Mesothelial cell of epicardium (in vitro differentiated cells): ENCODE data around the gene SLC38A3. TPM values are rescaled to one million over a fixed set of nuclear protein-coding genes. Genes with fewer than 3 reads are reported as not detected.
"Not testable (repeated sequence)": the region's sequence is repeated elsewhere in the genome, so short reads cannot be mapped to it uniquely, and the experiment has no call there.

ENCODE experiments used
- DNase-seq, 2 experiments: peaks; one replicate each; pipeline ENCODE4 v3.0.0; 2021; ENCODE audit warnings: low spot score in 2 of 2; ENCODE audit not compliant: unreplicated experiment in 2 of 2
- H3K27ac Mint-ChIP-seq: 2 replicates; pipeline ENCODE4 v1.8.0; 2021; ENCODE audit warnings: mixed read lengths
- H3K27me3 Mint-ChIP-seq: 2 replicates; pipeline ENCODE4 v1.8.0; 2021; ENCODE audit warnings: low read depth, mixed read lengths
- H3K36me3 Mint-ChIP-seq: 2 replicates; pipeline ENCODE4 v1.8.0; 2021; ENCODE audit warnings: mixed read lengths
- H3K4me1 Mint-ChIP-seq: 2 replicates; pipeline ENCODE4 v1.8.0; 2021; ENCODE audit warnings: mixed read lengths
- H3K4me3 Mint-ChIP-seq: 2 replicates; pipeline ENCODE4 v1.8.0; 2021; ENCODE audit warnings: mild to moderate bottlenecking, moderate library complexity, mixed read lengths
- H3K9me3 Mint-ChIP-seq: 2 replicates; pipeline ENCODE4 v1.8.0; 2021; ENCODE audit warnings: mixed read lengths
- CTCF ChIP-seq: fragments of 200-600 bp; sonication (generic); IDR thresholded peaks from one replicate; pipeline ENCODE4 v1.5.0; 2021; ENCODE audit warnings: antibody characterized with exemption; ENCODE audit not compliant: unreplicated experiment
- total RNA-seq: library from RNA; stranded (reverse); gene quantifications from 3 replicates; pipeline ENCODE4 v1.2.1, GENCODE V29; 2021

Gene SLC38A3
- total RNA-seq, 1 donor from 2014 or later, result 1.8 TPM

GRCh38 chr3:50222169-50222528 lies 17.1 kb downstream of the SLC38A3 start:
- Mint-ChIP-seq H3K27me3 (peaks cover 10% of the 10 kb centered on the region), H3K4me3 (no peak overlapping the region), H3K9me3 (no peaks in the 10 kb centered on the region), H3K36me3 (no peaks in the 10 kb centered on the region), H3K27ac (no peak overlapping the region), H3K4me1 (peaks cover 10% of the 10 kb centered on the region)
- no peak for TF ChIP-seq CTCF
- DNase-seq, result no peak

GRCh38 chr3:50224639-50225038 lies 19.6 kb downstream of the SLC38A3 start:
- H3K4me3 Mint-ChIP-seq, result no peak overlapping the region
- peaks cover 10% of the 10 kb centered on the region for H3K27me3 Mint-ChIP-seq
- no peak overlapping the region for H3K27ac Mint-ChIP-seq
- no peak for DNase-seq
- TF ChIP-seq CTCF, result no peak
- peaks cover 23% of the 10 kb centered on the region for H3K4me1 Mint-ChIP-seq
- no peaks in the 10 kb centered on the region for H3K36me3 Mint-ChIP-seq
- H3K9me3 Mint-ChIP-seq, result no peaks in the 10 kb centered on the region

- Mint-ChIP-seq H3K4me1 (peaks cover 24% of the 10 kb centered on the region), H3K4me3 (peak overlapping the region; percentile 78), H3K27me3 (peaks cover 10% of the 10 kb centered on the region), H3K36me3 (no peaks in the 10 kb centered on the region), H3K9me3 (no peaks in the 10 kb centered on the region), H3K27ac (peak overlapping the region; percentile 79)
- no peak for TF ChIP-seq CTCF
- DNase-seq, result peak in 1 of 2 experiments; percentile 68
Measured at GRCh38 chr3:50226888-50227389, 21.9 kb downstream of the SLC38A3 start.

- H3K27ac Mint-ChIP-seq, result peak overlapping the region; percentile 95
- peak; percentile 77 for TF ChIP-seq CTCF
Measured at GRCh38 chr3:50227390-50228183, 22.5 kb downstream of the SLC38A3 start.

GRCh38 chr3:50228184-50228763 lies 23.2 kb downstream of the SLC38A3 start:
- not testable (repeated sequence) for DNase-seq, H3K36me3 Mint-ChIP-seq, H3K9me3 Mint-ChIP-seq, H3K27me3 Mint-ChIP-seq
- H3K4me1 Mint-ChIP-seq, result peaks cover 30% of the 10 kb centered on the region
- H3K27ac Mint-ChIP-seq, result peak overlapping the region; percentile 95
- H3K4me3 Mint-ChIP-seq, result peak overlapping the region; percentile 89

More at GRCh38 chr3:50227390-50228183, 22.5 kb downstream of the SLC38A3 start:
- peaks cover 10% of the 10 kb centered on the region for H3K27me3 Mint-ChIP-seq
- peak overlapping the region; percentile 89 for H3K4me3 Mint-ChIP-seq
- peaks cover 24% of the 10 kb centered on the region for H3K4me1 Mint-ChIP-seq
- no peaks in the 10 kb centered on the region for H3K9me3 Mint-ChIP-seq
- DNase-seq, result peak; percentile 86 to 94
- no peaks in the 10 kb centered on the region for H3K36me3 Mint-ChIP-seq

- peaks cover 7% of the 10 kb centered on the region for H3K27me3 Mint-ChIP-seq
- H3K4me3 Mint-ChIP-seq, result no peak overlapping the region
- H3K36me3 Mint-ChIP-seq, result no peaks in the 10 kb centered on the region
- no peak for TF ChIP-seq CTCF
- DNase-seq, result no peak
- no peak overlapping the region for H3K27ac Mint-ChIP-seq
- peaks cover 33% of the 10 kb centered on the region for H3K4me1 Mint-ChIP-seq
- no peaks in the 10 kb centered on the region for H3K9me3 Mint-ChIP-seq
Measured at GRCh38 chr3:50229490-50229889, 24.4 kb downstream of the SLC38A3 start.
